SU-DHL-6 (cell line): ENCODE measurements around the gene AAR2.

ENCODE experiments used
- H2AFZ ChIP-seq: fragments of 200-600 bp; sonication (generic); 2 replicates; pipeline ENCODE4 v1.6.1; 2014; ENCODE audit warnings: low read depth, mild to moderate bottlenecking, moderate library complexity, mixed read lengths, antibody characterized with exemption, low read length; ENCODE audit not compliant: severe bottlenecking
- H3F3A ChIP-seq: fragments of 200-600 bp; shearing (Covaris generic); 2 replicates; pipeline ENCODE4 v1.6.0; 2016; ENCODE audit warnings: antibody characterized with exemption, mild to moderate bottlenecking; ENCODE audit not compliant: insufficient read depth
- H3K27ac ChIP-seq: fragments of 200-600 bp; sonication (generic); 2 replicates; pipeline ENCODE4 v1.5.1; 2016; ENCODE audit warnings: low read depth, mild to moderate bottlenecking, low read length, moderate library complexity, mixed read lengths
- H3K27me3 ChIP-seq: fragments of 200-600 bp; sonication (generic), shearing (Covaris generic); 2 replicates; pipeline ENCODE4 v1.6.0; 2014; ENCODE audit warnings: mild to moderate bottlenecking, low read length
- H3K36me3 ChIP-seq: fragments of 200-600 bp; sonication (generic); 2 replicates; pipeline ENCODE4 v1.6.1; 2014; ENCODE audit warnings: mild to moderate bottlenecking, low read length, mixed read lengths
- H3K4me2 ChIP-seq: fragments of 300-600, 200-600 bp; shearing (Covaris generic), sonication (generic); 2 replicates; pipeline ENCODE4 v1.6.0; 2014; ENCODE audit warnings: low read length, low read depth, mild to moderate bottlenecking; ENCODE audit not compliant: poor library complexity, severe bottlenecking
- H3K4me3 ChIP-seq: fragments of 200-600 bp; sonication (generic); 2 replicates; pipeline ENCODE4 v1.5.1; 2014; ENCODE audit warnings: antibody characterized with exemption, low read length, mild to moderate bottlenecking, mixed read lengths; ENCODE audit not compliant: insufficient read depth, poor library complexity, severe bottlenecking
- H3K79me2 ChIP-seq: fragments of 200-600 bp; sonication (generic); 2 replicates; pipeline ENCODE4 v1.6.1; 2014; ENCODE audit warnings: mild to moderate bottlenecking, low read length, moderate library complexity; ENCODE audit not compliant: insufficient read depth
- H3K9ac ChIP-seq: fragments of 200-600 bp; sonication (generic); 2 replicates; pipeline ENCODE4 v1.7.0; 2014; ENCODE audit warnings: mild to moderate bottlenecking, low read length
- H3K9me2 ChIP-seq: fragments of 200-600 bp; sonication (generic); replicated peaks from 2 replicates; pipeline ENCODE4 v1.6.1; 2014; ENCODE audit warnings: low read length; ENCODE audit not compliant: insufficient read depth
- H3K9me3 ChIP-seq: fragments of 200-600 bp; sonication (generic); 2 replicates; pipeline ENCODE4 v1.6.1; 2014; ENCODE audit warnings: low read length, mixed read lengths; ENCODE audit not compliant: insufficient read depth
- H4K20me1 ChIP-seq: fragments of 200-600 bp; sonication (generic); 2 replicates; pipeline ENCODE4 v1.6.1; 2014; ENCODE audit warnings: low read depth, mild to moderate bottlenecking, antibody characterized with exemption, low read length, moderate library complexity, mixed read lengths
- EZH2phosphoT487 ChIP-seq: fragments of 200-600 bp; sonication (generic), shearing (Covaris generic); conservative IDR thresholded peaks from 2 replicates; pipeline ENCODE4 v1.6.1; 2018; ENCODE audit warnings: mild to moderate bottlenecking, antibody characterized with exemption, low read length, moderate library complexity, mixed read lengths
- TF ChIP-seq, protein P1 (sequence below): fragments of 200-600 bp; sonication (generic); IDR thresholded peaks from one replicate; pipeline ENCODE4 v1.5.1; 2017; ENCODE audit warnings: antibody characterized with exemption, mild to moderate bottlenecking, low read length, moderate library complexity; ENCODE audit not compliant: insufficient read depth, poor library complexity, severe bottlenecking

AAR2 gene

DNA sequence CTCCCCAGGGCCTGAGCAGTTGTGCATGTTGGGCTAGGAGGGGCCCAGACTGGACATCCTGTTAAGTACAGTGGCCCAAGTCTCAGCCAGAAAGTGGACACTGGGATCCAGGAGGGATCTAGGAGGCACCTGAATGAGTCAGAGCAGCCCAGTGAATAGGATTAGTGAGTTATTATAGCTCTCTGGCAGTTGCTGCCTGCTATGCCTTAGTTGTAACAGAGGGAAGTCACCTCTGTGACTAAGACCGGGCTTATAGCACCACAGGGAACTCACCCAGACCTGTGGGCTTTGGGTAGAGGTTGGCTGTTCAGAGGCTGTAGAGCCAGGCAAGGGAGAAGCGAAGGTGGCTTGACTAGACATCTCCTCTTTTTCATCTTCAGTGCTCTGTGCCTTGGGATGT is 39.0 kb upstream of the AAR2 start:
- H3K36me3 ChIP-seq: no peaks in the 10 kb centered on the region
- no peak overlapping the region for H3K4me2 ChIP-seq
- no peaks in the 10 kb centered on the region for H3K9me2 ChIP-seq
- H3K9me3 ChIP-seq: no peaks in the 10 kb centered on the region
- no peak overlapping the region for H3K4me3 ChIP-seq
- H3K27ac ChIP-seq: no peak overlapping the region
- no peaks in the 10 kb centered on the region for H3K27me3 ChIP-seq
- no peak for TF ChIP-seq EZH2phosphoT487
- TF ChIP-seq, protein P1, sequence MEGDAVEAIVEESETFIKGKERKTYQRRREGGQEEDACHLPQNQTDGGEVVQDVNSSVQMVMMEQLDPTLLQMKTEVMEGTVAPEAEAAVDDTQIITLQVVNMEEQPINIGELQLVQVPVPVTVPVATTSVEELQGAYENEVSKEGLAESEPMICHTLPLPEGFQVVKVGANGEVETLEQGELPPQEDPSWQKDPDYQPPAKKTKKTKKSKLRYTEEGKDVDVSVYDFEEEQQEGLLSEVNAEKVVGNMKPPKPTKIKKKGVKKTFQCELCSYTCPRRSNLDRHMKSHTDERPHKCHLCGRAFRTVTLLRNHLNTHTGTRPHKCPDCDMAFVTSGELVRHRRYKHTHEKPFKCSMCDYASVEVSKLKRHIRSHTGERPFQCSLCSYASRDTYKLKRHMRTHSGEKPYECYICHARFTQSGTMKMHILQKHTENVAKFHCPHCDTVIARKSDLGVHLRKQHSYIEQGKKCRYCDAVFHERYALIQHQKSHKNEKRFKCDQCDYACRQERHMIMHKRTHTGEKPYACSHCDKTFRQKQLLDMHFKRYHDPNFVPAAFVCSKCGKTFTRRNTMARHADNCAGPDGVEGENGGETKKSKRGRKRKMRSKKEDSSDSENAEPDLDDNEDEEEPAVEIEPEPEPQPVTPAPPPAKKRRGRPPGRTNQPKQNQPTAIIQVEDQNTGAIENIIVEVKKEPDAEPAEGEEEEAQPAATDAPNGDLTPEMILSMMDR: no peak
- no peaks in the 10 kb centered on the region for H3K79me2 ChIP-seq
- H3K9ac ChIP-seq: no peak overlapping the region
- no peaks in the 10 kb centered on the region for H4K20me1 ChIP-seq
- no peaks in the 10 kb centered on the region for H3F3A ChIP-seq
- no peak overlapping the region for H2AFZ ChIP-seq

DNA sequence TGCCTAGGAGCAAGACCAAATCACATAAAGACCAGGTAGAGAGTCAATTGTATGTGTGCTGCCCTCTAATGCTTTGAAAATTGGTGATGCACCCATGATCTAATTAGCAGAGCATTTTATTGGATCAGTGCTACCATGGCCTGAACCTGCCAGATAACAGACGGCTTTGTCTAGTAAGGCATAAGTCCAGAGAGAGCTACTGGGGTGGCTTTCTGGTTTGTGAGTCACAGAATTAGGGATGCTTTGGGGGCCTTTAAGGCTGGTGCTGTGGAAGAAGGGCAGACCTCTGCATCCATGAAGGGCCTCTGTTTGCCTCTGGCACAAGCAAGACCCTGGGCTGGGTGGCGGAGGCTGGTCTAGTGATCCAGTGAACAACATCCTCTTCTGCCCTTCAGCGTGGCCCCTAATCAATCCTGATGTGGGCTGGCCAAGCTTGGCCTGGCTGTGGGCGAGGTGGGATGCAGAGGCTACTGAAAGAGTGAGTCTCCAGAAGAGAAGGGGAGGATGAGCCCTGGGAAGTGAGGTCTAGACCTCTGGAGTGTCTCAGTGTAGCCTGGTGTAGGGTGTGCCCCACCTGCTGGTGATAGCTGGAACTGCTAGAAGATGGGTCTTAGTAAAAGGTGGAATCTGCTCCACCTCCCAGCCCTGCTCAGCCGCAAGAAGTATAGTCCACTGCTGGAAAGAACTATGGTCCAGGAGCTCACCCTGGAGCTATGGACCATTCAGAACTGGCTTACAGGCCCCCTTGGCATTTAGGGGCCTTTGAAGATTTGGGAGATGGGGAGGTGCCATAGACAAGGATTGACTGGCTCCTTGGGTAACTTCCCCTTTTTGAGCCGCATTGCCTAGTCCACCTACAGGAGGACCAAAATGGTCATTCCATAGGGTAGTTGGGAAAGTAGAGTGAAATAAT is 36.7 kb upstream of the AAR2 start:
- H2AFZ ChIP-seq: no peak overlapping the region
- H3K79me2 ChIP-seq: no peaks in the 10 kb centered on the region
- H3K36me3 ChIP-seq: no peaks in the 10 kb centered on the region
- H3K9me2 ChIP-seq: no peaks in the 10 kb centered on the region
- H3K4me3 ChIP-seq: no peak overlapping the region
- H3K9me3 ChIP-seq: no peaks in the 10 kb centered on the region
- H4K20me1 ChIP-seq: no peaks in the 10 kb centered on the region
- H3K27ac ChIP-seq: no peak overlapping the region
- no peak overlapping the region for H3K4me2 ChIP-seq
- H3K27me3 ChIP-seq: no peaks in the 10 kb centered on the region
- no peak overlapping the region for H3K9ac ChIP-seq
- TF ChIP-seq, protein P1: peak; percentile 79
- no peak for TF ChIP-seq EZH2phosphoT487
- H3F3A ChIP-seq: no peaks in the 10 kb centered on the region

DNA sequence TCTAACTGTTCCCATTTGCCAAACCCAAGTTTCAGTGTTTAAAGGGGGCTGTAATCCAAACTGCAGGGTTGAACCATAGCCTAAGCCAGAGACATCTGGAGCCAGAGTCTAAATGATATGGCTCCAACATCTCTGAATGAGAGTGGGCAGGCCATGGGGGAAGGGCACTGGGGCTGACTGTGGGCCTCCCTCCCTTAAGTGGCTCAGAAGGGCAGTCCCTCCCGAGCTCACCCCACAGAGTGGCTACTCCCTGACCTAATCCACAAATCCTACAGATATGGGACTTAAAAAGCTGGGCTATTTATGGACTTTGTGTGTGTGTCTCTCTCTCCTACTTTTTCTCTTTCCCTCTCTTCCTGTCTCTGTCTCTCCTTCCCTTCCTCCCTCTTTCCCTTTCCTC is 35.8 kb upstream of the AAR2 start:
- Histone ChIP-seq H4K20me1 (no peaks in the 10 kb centered on the region), H3F3A (no peaks in the 10 kb centered on the region), H3K27ac (no peak overlapping the region), H3K27me3 (no peaks in the 10 kb centered on the region), H3K9me3 (no peaks in the 10 kb centered on the region), H3K4me3 (no peak overlapping the region), H3K36me3 (no peaks in the 10 kb centered on the region), H3K9ac (no peak overlapping the region), H3K79me2 (no peaks in the 10 kb centered on the region), H3K4me2 (no peak overlapping the region), H2AFZ (no peak overlapping the region), H3K9me2 (no peaks in the 10 kb centered on the region)
- no peak for TF ChIP-seq EZH2phosphoT487
- TF ChIP-seq, protein P1: no peak
